AG08395 (cell line): ENCODE results near the gene PTPRN2.
"Not testable (repeated sequence)": the region's sequence is repeated elsewhere in the genome, so short reads cannot be mapped to it uniquely, and the experiment has no call there.

Source experiments
- DNase-seq: peaks from one replicate; pipeline ENCODE4 v3.0.0; 2012; ENCODE audit warnings: mixed read lengths, low spot score

PTPRN2 gene

GRCh38 chr7:157603716-157604115, 983.9 kb downstream of the PTPRN2 start:
- DNase-seq, result no peak

- DNase-seq, result no peak
Observed at GRCh38 chr7:157603005-157603404, 984.6 kb downstream of the PTPRN2 start.

GRCh38 chr7:157602581-157602980, 985.0 kb downstream of the PTPRN2 start:
- no peak for DNase-seq

- no peak for DNase-seq
Observed at GRCh38 chr7:157602156-157602555, 985.5 kb downstream of the PTPRN2 start.

- DNase-seq, result no peak
Observed at GRCh38 chr7:157601530-157601929, 986.1 kb downstream of the PTPRN2 start.

- DNase-seq, result no peak
Observed at GRCh38 chr7:157599491-157599890, 988.1 kb downstream of the PTPRN2 start.

GRCh38 chr7:157597562-157597961, 990.1 kb downstream of the PTPRN2 start:
- no peak for DNase-seq

GRCh38 chr7:157596881-157597280, 990.7 kb downstream of the PTPRN2 start:
- DNase-seq, result no peak

- DNase-seq, result no peak
Observed at GRCh38 chr7:157596471-157596870, 991.2 kb downstream of the PTPRN2 start.

GRCh38 chr7:157596026-157596425, 991.6 kb downstream of the PTPRN2 start:
- DNase-seq, result no peak

GRCh38 chr7:157595086-157595855, 992.4 kb downstream of the PTPRN2 start:
- no peak for DNase-seq

- no peak for DNase-seq
Observed at GRCh38 chr7:157594306-157594705, 993.3 kb downstream of the PTPRN2 start.

GRCh38 chr7:157593541-157593940, 994.1 kb downstream of the PTPRN2 start:
- no peak for DNase-seq

GRCh38 chr7:157592636-157593320, 994.8 kb downstream of the PTPRN2 start:
- not testable (repeated sequence) for DNase-seq

GRCh38 chr7:157590526-157590925, 997.1 kb downstream of the PTPRN2 start:
- DNase-seq, result no peak

- DNase-seq, result no peak
Observed at GRCh38 chr7:157589680-157590079, 997.9 kb downstream of the PTPRN2 start.

- no peak for DNase-seq
Observed at GRCh38 chr7:157587805-157588560, 999.6 kb downstream of the PTPRN2 start.

- no peak for DNase-seq
Observed at GRCh38 chr7:157587051-157587804, 1000.4 kb downstream of the PTPRN2 start.

- no peak for DNase-seq
Observed at GRCh38 chr7:157586426-157586955, 1001.1 kb downstream of the PTPRN2 start.

GRCh38 chr7:157585113-157585861, 1002.3 kb downstream of the PTPRN2 start:
- no peak for DNase-seq

GRCh38 chr7:157584420-157584819, 1003.2 kb downstream of the PTPRN2 start:
- no peak for DNase-seq
